NT2/D1 (cell line): ENCODE data around the gene DCC.

Experiments used
- SUZ12 ChIP-seq: IDR thresholded peaks from 2 replicates; pipeline ENCODE4 v1.6.1; 2011; ENCODE audit not compliant: insufficient read length, insufficient read depth; ENCODE audit errors: extremely low read depth
- YY1 ChIP-seq: IDR thresholded peaks from 2 replicates; pipeline ENCODE4 v1.6.1; 2011; ENCODE audit not compliant: insufficient read length, insufficient read depth
- ZNF274 ChIP-seq: IDR thresholded peaks from 2 replicates; pipeline ENCODE4 v1.6.1; 2011; ENCODE audit warnings: mild to moderate bottlenecking, low read depth, low read length

GRCh38 chr18:53472546-53472945, 1132.5 kb downstream of the DCC start:
- no peak for TF ChIP-seq YY1
- no peak for TF ChIP-seq ZNF274
- TF ChIP-seq SUZ12: no peak
